Gastrocnemius medialis (tissue), 4 donors: ENCODE measurements around the gene C9orf43.
"Not testable (repeated sequence)": the region's sequence is repeated elsewhere in the genome, so short reads cannot be mapped to it uniquely, and the experiment has no call there.

ENCODE experiments used
- CTCF ChIP-seq, 5 experiments: fragments of 450-650 bp in 3 of 5; fragments of 200-600 bp in 2 of 5; sonication (generic) in 2 of 5; IDR thresholded peaks in 4 of 5; conservative IDR thresholded peaks in 1 of 5; 1 replicate in 4 of 5; 2 replicates in 1 of 5; pipeline ENCODE4 v1.5.1; 2016 to 2019; ENCODE audit warnings: antibody characterized with exemption in 5 of 5, mild to moderate bottlenecking in 3 of 5, moderate library complexity in 3 of 5
- POLR2A ChIP-seq, 2 donors: fragments of 450-650 bp; IDR thresholded peaks; one replicate each; pipeline ENCODE4 v1.6.1; 2017; ENCODE audit warnings: antibody characterized with exemption in 2 of 2, mild to moderate bottlenecking in 2 of 2, moderate library complexity in 2 of 2

DNA sequence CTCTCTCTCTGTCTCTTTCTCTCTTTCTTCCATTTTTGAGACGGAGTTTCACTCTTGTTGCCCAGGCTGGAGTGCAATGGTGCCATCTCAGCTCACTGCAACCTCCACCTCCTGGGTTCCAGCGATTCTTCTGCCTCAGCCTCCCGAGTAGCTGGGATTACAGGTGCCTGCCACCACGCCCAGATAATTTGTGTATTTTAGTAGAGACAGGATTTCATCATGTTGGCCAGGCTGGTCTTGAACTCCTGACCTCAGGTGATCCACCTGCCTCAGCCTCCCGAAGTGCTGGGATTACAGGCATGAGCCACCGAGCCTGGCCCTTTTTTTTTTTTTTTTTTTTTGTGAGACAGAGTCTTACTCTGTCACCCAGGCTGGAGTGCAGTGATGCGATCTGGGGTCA, 29.1 kb upstream of the C9orf43 start:
- TF ChIP-seq CTCF (IDR thresholded peaks at IDR 0.05 in 4 of 5, conservative IDR thresholded peaks at IDR 0.05 in 1 of 5); POLR2A (IDR thresholded peaks at IDR 0.05): not testable (repeated sequence)
